ENCODE data around the gene CDC42EP4. TPM values are rescaled to one million over a fixed set of nuclear protein-coding genes. Genes with fewer than 3 reads are reported as not detected.

CDC42EP4 gene
- total and polyA plus RNA-seq, 9 of the 15 experiments (the other 6 are each of a cell fraction or from before 2014, with no cell fraction given): 0.65 to 20.8 (median 12.3) TPM

DNA sequence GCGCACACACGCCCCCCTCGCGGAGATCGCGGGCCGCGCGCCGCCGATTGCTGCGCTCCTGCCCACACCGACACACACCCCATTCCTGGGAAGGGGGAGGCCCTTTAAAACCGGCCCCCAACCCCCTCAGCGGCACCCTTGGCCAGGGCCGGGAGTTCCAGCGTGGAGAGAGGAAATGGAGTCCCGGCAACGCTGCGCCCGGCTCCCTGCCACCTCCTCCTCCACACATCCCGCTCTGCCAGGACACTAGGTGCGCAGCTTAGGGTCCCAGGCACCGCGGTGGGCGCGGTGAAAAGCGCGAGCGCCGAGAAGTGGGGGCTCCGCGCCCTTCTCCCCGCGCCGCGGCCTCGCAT lies 397 bp downstream of the CDC42EP4 start (continued):
- TF ChIP-seq, protein P1, sequence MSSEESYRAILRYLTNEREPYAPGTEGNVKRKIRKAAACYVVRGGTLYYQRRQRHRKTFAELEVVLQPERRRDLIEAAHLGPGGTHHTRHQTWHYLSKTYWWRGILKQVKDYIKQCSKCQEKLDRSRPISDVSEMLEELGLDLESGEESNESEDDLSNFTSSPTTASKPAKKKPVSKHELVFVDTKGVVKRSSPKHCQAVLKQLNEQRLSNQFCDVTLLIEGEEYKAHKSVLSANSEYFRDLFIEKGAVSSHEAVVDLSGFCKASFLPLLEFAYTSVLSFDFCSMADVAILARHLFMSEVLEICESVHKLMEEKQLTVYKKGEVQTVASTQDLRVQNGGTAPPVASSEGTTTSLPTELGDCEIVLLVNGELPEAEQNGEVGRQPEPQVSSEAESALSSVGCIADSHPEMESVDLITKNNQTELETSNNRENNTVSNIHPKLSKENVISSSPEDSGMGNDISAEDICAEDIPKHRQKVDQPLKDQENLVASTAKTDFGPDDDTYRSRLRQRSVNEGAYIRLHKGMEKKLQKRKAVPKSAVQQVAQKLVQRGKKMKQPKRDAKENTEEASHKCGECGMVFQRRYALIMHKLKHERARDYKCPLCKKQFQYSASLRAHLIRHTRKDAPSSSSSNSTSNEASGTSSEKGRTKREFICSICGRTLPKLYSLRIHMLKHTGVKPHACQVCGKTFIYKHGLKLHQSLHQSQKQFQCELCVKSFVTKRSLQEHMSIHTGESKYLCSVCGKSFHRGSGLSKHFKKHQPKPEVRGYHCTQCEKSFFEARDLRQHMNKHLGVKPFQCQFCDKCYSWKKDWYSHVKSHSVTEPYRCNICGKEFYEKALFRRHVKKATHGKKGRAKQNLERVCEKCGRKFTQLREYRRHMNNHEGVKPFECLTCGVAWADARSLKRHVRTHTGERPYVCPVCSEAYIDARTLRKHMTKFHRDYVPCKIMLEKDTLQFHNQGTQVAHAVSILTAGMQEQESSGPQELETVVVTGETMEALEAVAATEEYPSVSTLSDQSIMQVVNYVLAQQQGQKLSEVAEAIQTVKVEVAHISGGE (CRISPR knock-in tag; IDR thresholded peaks at IDR 0.05): no peak
- TF ChIP-seq, protein P2, sequence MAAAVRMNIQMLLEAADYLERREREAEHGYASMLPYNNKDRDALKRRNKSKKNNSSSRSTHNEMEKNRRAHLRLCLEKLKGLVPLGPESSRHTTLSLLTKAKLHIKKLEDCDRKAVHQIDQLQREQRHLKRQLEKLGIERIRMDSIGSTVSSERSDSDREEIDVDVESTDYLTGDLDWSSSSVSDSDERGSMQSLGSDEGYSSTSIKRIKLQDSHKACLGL (CRISPR knock-in tag; IDR thresholded peaks at IDR 0.05; ENCODE audit: borderline replicate concordance, poor library complexity, severe bottlenecking): no peak
- TF ChIP-seq TAF15 (IDR thresholded peaks at IDR 0.05; ENCODE audit: low read depth, low read length): no peak
- TF ChIP-seq ZNF324 (CRISPR knock-in tag; IDR thresholded peaks at IDR 0.05): no peak
- TF ChIP-seq, protein P3, sequence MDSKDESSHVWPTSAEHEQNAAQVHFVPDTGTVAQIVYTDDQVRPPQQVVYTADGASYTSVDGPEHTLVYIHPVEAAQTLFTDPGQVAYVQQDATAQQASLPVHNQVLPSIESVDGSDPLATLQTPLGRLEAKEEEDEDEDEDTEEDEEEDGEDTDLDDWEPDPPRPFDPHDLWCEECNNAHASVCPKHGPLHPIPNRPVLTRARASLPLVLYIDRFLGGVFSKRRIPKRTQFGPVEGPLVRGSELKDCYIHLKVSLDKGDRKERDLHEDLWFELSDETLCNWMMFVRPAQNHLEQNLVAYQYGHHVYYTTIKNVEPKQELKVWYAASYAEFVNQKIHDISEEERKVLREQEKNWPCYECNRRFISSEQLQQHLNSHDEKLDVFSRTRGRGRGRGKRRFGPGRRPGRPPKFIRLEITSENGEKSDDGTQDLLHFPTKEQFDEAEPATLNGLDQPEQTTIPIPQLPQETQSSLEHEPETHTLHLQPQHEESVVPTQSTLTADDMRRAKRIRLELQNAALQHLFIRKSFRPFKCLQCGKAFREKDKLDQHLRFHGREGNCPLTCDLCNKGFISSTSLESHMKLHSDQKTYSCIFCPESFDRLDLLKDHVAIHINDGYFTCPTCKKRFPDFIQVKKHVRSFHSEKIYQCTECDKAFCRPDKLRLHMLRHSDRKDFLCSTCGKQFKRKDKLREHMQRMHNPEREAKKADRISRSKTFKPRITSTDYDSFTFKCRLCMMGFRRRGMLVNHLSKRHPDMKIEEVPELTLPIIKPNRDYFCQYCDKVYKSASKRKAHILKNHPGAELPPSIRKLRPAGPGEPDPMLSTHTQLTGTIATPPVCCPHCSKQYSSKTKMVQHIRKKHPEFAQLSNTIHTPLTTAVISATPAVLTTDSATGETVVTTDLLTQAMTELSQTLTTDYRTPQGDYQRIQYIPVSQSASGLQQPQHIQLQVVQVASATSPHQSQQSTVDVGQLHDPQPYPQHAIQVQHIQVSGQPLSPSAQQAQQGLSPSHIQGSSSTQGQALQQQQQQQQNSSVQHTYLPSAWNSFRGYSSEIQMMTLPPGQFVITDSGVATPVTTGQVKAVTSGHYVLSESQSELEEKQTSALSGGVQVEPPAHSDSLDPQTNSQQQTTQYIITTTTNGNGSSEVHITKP (IDR thresholded peaks at IDR 0.05; ENCODE audit: partially characterized antibody): no peak
- no peak for TF ChIP-seq CBX5 (IDR thresholded peaks at IDR 0.05; ENCODE audit: borderline replicate concordance, low read depth)
- no peak for TF ChIP-seq CCAR2 (IDR thresholded peaks at IDR 0.05; ENCODE audit: low read depth, low read length)
- no peak for TF ChIP-seq ZNF707 (CRISPR knock-in tag; conservative IDR thresholded peaks at IDR 0.05)
- no peak for TF ChIP-seq ZNF408 (CRISPR knock-in tag; IDR thresholded peaks at IDR 0.05; ENCODE audit: low read depth)
- no peak for TF ChIP-seq FIP1L1 (IDR thresholded peaks at IDR 0.05; ENCODE audit: low read depth, low read length, poor library complexity, severe bottlenecking)
- TF ChIP-seq, protein P4, sequence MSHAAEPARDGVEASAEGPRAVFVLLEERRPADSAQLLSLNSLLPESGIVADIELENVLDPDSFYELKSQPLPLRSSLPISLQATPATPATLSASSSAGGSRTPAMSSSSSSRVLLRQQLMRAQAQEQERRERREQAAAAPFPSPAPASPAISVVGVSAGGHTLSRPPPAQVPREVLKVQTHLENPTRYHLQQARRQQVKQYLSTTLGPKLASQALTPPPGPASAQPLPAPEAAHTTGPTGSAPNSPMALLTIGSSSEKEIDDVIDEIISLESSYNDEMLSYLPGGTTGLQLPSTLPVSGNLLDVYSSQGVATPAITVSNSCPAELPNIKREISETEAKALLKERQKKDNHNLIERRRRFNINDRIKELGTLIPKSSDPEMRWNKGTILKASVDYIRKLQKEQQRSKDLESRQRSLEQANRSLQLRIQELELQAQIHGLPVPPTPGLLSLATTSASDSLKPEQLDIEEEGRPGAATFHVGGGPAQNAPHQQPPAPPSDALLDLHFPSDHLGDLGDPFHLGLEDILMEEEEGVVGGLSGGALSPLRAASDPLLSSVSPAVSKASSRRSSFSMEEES (CRISPR knock-in tag; IDR thresholded peaks at IDR 0.05): no peak
- TF ChIP-seq ZNF354B (CRISPR knock-in tag; IDR thresholded peaks at IDR 0.05): no peak
- TF ChIP-seq TARDBP (IDR thresholded peaks at IDR 0.05): no peak
